BE2C (cell line): ENCODE measurements around the gene NUP85.

Experiments used
- DNase-seq: peaks from one replicate; pipeline ENCODE4 v3.0.0-alpha.2; 2020
- H3K27me3 ChIP-seq: fragments of 250-450 bp; sonication (Bioruptor Pico); 2 replicates; pipeline ENCODE4 v1.5.1; 2020; ENCODE audit warnings: mild to moderate bottlenecking
- H3K36me3 ChIP-seq: fragments of 250-450 bp; sonication (Bioruptor Pico); 2 replicates; pipeline ENCODE4 v1.5.1; 2020; ENCODE audit warnings: mild to moderate bottlenecking
- H3K4me1 ChIP-seq: fragments of 250-450 bp; sonication (Bioruptor Pico); 2 replicates; pipeline ENCODE4 v1.5.1; 2020
- H3K4me3 ChIP-seq: 2 replicates; pipeline ENCODE4 v1.5.1; 2011; ENCODE audit warnings: low read depth, low read length
- H3K9me3 ChIP-seq: fragments of 250-450 bp; sonication (Bioruptor Pico); 2 replicates; pipeline ENCODE4 v1.5.1; 2020
- TF ChIP-seq, protein P1 (sequence below): IDR thresholded peaks from 2 replicates; pipeline ENCODE4 v1.5.1; 2012; ENCODE audit warnings: mild to moderate bottlenecking, low read depth, low read length

Gene NUP85

DNA sequence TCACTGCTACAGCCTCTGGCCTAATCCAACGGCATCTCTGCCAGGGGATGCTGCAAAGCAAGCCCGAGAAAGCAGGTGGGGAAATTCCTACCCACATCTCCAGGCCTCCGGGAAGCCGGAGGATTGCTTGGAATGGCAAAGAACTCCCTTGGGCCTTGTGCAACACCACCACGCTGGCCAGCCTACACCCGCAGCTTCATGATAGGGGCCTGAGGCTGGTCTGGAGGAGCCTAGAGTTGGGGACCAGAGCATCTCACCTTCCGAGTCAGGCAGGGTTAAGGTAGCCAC is 35.6 kb downstream of the NUP85 start:
- Histone ChIP-seq H3K9me3 (no peaks in the 10 kb centered on the region), H3K27me3 (no peaks in the 10 kb centered on the region), H3K4me3 (no peak overlapping the region), H3K36me3 (peaks cover 82% of the 10 kb centered on the region), H3K4me1 (no peaks in the 10 kb centered on the region; the same call in 1 of the 2 replicates)
- TF ChIP-seq, protein P1, sequence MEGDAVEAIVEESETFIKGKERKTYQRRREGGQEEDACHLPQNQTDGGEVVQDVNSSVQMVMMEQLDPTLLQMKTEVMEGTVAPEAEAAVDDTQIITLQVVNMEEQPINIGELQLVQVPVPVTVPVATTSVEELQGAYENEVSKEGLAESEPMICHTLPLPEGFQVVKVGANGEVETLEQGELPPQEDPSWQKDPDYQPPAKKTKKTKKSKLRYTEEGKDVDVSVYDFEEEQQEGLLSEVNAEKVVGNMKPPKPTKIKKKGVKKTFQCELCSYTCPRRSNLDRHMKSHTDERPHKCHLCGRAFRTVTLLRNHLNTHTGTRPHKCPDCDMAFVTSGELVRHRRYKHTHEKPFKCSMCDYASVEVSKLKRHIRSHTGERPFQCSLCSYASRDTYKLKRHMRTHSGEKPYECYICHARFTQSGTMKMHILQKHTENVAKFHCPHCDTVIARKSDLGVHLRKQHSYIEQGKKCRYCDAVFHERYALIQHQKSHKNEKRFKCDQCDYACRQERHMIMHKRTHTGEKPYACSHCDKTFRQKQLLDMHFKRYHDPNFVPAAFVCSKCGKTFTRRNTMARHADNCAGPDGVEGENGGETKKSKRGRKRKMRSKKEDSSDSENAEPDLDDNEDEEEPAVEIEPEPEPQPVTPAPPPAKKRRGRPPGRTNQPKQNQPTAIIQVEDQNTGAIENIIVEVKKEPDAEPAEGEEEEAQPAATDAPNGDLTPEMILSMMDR: no peak
- no peak for DNase-seq

DNA sequence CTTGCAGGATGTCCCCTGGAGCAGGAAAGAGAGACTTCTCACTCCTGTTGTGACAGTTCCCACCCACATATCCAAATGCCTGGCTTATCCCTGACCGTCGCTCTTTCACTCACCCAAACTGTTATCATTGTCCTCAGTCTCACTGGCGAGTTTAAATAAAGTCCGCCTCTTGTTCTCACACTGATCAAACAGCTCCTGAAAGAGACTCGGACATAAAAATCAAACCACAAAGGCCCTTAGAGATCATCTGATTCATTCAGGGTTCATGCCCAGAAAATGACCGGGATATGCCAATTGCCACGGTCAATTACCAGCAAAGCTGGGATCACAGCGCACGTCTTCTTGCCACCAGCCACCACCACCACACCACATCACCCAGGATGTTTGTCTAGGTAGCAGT is 36.0 kb downstream of the NUP85 start:
- TF ChIP-seq, protein P1: no peak
- Histone ChIP-seq H3K36me3 (peaks cover 82% of the 10 kb centered on the region), H3K4me3 (no peak overlapping the region), H3K27me3 (no peaks in the 10 kb centered on the region), H3K4me1 (no peaks in the 10 kb centered on the region; the same call in 1 of the 2 replicates), H3K9me3 (no peaks in the 10 kb centered on the region)
- DNase-seq: no peak

DNA sequence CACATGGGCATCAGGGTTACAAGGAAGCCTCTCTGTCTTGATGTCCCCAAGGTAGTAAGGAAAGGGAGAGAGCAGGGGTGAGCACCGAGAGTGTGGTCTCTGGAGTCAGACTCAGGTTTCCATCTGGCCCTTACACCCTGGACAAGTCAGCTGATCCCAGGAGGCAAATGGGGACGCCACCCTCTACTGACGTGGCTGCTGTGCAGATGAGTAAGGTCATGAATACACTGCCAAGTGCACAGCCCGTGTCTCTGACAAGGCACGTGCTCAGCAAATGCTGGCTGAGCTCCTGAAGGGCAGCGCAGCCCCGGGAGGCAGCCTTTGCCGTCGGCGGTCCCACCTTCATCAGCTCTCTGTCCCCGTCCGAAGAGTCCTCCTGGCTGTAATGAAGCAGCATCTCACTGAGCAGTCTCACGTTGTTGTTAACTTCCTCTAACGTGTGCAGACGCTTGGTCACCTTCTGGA is 36.5 kb downstream of the NUP85 start:
- no peaks in the 10 kb centered on the region for H3K27me3 ChIP-seq
- no peak for DNase-seq
- H3K9me3 ChIP-seq: no peaks in the 10 kb centered on the region
- H3K4me1 ChIP-seq: no peaks in the 10 kb centered on the region; the same call in 1 of the 2 replicates
- peaks cover 79% of the 10 kb centered on the region for H3K36me3 ChIP-seq
- TF ChIP-seq, protein P1: no peak
- H3K4me3 ChIP-seq: no peak overlapping the region

DNA sequence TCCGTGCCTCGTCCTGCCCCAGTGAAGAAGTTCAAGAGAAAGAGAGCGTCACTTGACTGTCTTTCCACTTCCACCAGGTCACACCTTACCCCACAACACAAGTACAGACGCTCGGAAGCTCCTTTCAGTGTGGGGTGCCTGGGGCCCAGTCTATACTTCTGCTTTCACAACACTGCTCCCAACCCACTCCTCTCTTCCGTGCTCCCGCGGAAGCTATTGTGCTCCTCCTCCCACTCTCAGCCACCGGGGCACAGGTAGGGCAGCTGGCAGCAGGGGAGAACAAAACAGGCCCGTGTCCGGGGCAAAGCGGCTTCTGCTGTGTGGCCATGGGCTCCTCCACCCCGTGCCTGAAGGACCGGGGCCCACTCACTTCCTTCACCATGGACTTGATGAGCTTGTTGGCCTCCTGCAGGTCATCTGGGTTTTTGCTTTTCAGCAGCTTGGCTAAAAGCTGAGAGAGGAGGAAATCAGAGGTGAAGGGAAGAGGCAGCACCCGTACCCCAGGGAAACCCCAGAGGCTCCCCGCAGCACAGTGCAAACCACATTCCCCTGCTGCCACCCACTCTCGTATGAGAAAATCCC is 37.1 kb downstream of the NUP85 start:
- no peak for DNase-seq
- Histone ChIP-seq H3K27me3 (no peaks in the 10 kb centered on the region), H3K36me3 (peaks cover 73% of the 10 kb centered on the region), H3K9me3 (no peaks in the 10 kb centered on the region), H3K4me3 (no peak overlapping the region), H3K4me1 (no peaks in the 10 kb centered on the region; the same call in 1 of the 2 replicates)
- TF ChIP-seq, protein P1: no peak

DNA sequence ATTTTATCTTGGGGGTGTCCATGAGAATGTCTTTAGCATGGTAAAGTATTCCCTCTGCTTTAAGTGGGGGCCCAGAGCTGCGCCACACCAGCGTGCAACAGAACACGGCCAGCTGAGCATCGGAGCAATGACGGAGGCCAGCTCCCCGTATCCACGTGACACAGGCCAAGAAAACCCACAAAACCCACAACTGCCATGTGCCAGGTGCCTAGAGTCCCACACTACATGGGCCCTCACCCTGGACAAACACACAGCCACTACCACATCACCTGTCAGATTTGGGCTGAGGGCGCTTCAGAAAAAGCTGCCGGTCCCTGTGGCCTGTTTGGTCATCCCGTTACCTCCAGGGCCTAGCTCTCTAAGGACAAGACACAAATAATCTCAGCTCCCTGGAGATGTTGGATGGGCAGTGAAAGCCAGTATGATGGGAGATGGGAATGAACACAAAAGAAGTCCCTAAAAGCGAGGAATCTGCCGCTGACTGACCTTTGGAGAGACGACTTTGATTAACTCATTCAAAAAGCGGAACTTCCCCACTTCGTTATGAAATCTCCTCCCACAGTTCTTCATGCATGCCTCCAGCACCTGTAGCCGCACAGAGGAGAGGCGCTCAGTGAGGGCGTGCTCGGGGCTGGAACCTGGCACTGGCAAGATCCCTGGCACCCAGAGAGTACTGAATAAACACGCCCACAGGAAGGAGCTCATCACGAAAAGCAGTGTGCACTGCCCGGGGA is 38.8 kb downstream of the NUP85 start:
- H3K4me1 ChIP-seq: no peaks in the 10 kb centered on the region; the same call in 1 of the 2 replicates
- TF ChIP-seq, protein P1: no peak
- no peaks in the 10 kb centered on the region for H3K27me3 ChIP-seq
- no peak for DNase-seq
- no peaks in the 10 kb centered on the region for H3K9me3 ChIP-seq
- H3K4me3 ChIP-seq: no peak overlapping the region
- H3K36me3 ChIP-seq: peaks cover 60% of the 10 kb centered on the region

DNA sequence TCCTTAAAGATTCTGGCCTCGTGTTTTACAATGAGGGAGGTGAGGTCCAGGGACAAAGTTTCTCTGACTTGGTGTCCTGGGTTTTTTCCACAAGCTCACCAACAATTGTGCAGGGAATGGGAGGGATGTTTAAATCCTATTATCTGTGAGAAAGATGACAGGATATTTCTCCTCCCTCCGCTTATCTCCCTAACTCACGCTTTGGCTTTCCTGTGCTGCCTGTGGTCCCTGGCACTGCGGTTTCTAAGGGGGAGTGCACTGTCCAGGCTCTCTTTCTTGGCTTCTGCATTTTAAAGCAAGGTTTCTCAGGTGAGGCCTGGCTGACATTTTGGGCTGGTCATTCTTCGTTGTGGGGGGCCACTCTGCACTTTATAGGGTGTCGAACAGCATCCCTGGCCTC is 39.5 kb downstream of the NUP85 start:
- Histone ChIP-seq H3K4me3 (no peak overlapping the region), H3K9me3 (no peaks in the 10 kb centered on the region), H3K4me1 (peaks cover 2% of the 10 kb centered on the region; the same call in 1 of the 2 replicates), H3K27me3 (no peaks in the 10 kb centered on the region), H3K36me3 (peaks cover 55% of the 10 kb centered on the region)
- TF ChIP-seq, protein P1: no peak
- no peak for DNase-seq
